OCI-LY7 (cell line): Measurements from ENCODE around the gene NCAPD2. TPM values are rescaled to one million over a fixed set of nuclear protein-coding genes. Genes with fewer than 3 reads are reported as not detected.

ENCODE experiments used
- BruUV-seq: library from RNA; stranded (reverse); fragments of 400-500 nt; replicated peaks from 2 replicates; lab custom pipeline; 2021; lab: Mats Ljungman, UMichigan
- CTCF ChIA-PET: fragments of 300-600 bp; sonication (Branson Sonifier 250); formaldehyde crosslinking; loops from one replicate; lab custom pipeline; 2022; ENCODE audit warnings: antibody characterized with exemption; ENCODE audit not compliant: unreplicated experiment; lab: Charles Lee
- POLR2A ChIA-PET: fragments of 300-600 bp; sonication (Branson Sonifier 250); formaldehyde crosslinking; loops from one replicate; lab custom pipeline; 2022; ENCODE audit warnings: antibody characterized with exemption; lab: Charles Lee
- DNase-seq: peaks from one replicate; pipeline ENCODE4 v3.0.0-alpha.2; 2015; ENCODE audit warnings: low spot score
- H2AFZ ChIP-seq: fragments of 200-600 bp; sonication (generic), shearing (Covaris generic); 2 replicates; pipeline ENCODE4 v1.6.1; 2014; ENCODE audit warnings: mild to moderate bottlenecking, antibody characterized with exemption, low read length, moderate library complexity
- H3K27ac ChIP-seq: fragments of 200-600 bp; sonication (generic); 2 replicates; pipeline ENCODE4 v1.5.1; 2014; ENCODE audit warnings: mixed run types, low read depth, mild to moderate bottlenecking, moderate library complexity, low read length, inconsistent platforms; ENCODE audit not compliant: poor library complexity, severe bottlenecking
- H3K36me3 ChIP-seq: fragments of 200-600 bp; sonication (generic); 2 replicates; pipeline ENCODE4 v1.6.1; 2014; ENCODE audit warnings: mild to moderate bottlenecking, antibody characterized with exemption, low read length, moderate library complexity, mixed read lengths; ENCODE audit not compliant: insufficient read depth
- H3K4me1 ChIP-seq: fragments of 200-600 bp; sonication (generic); 2 replicates; pipeline ENCODE4 v1.5.1; 2014; ENCODE audit warnings: mild to moderate bottlenecking, low read length; ENCODE audit not compliant: insufficient read depth, poor library complexity, severe bottlenecking
- H3K4me2 ChIP-seq: fragments of 200-600 bp; sonication (generic); 2 replicates; pipeline ENCODE4 v1.6.1; 2014; ENCODE audit warnings: mild to moderate bottlenecking, low read length
- H3K4me3 ChIP-seq: fragments of 200-600 bp; sonication (generic); 2 replicates; pipeline ENCODE4 v1.5.1; 2014; ENCODE audit warnings: mild to moderate bottlenecking, low read depth, low read length; ENCODE audit not compliant: poor library complexity, severe bottlenecking
- H3K79me2 ChIP-seq: fragments of 200-600 bp; sonication (generic); 2 replicates; pipeline ENCODE4 v1.6.1; 2016; ENCODE audit warnings: low read depth, mild to moderate bottlenecking, low read length, moderate library complexity, mixed read lengths; ENCODE audit not compliant: insufficient read depth
- H3K9me2 ChIP-seq: fragments of 200-600 bp; sonication (generic); 2 replicates; pipeline ENCODE4 v1.6.1; 2016; ENCODE audit warnings: mild to moderate bottlenecking, low read length, mixed read lengths; ENCODE audit not compliant: insufficient read depth
- H3K9me3 ChIP-seq: fragments of 200-600 bp; sonication (generic); 2 replicates; pipeline ENCODE4 v1.6.1; 2014; ENCODE audit warnings: mild to moderate bottlenecking, mixed run types, low read length, mixed read lengths
- H4K20me1 ChIP-seq: fragments of 200-600 bp; sonication (generic); 2 replicates; pipeline ENCODE4 v1.6.1; 2014; ENCODE audit warnings: mild to moderate bottlenecking, antibody characterized with exemption, low read length, moderate library complexity, mixed read lengths; ENCODE audit not compliant: insufficient read depth
- EZH2phosphoT487 ChIP-seq: fragments of 200-600 bp; sonication (generic); IDR thresholded peaks from 2 replicates; pipeline ENCODE4 v1.6.1; 2018; ENCODE audit warnings: low read depth, borderline replicate concordance, mild to moderate bottlenecking, mixed run types, antibody characterized with exemption, low read length, moderate library complexity, mixed read lengths
- intact Hi-C: fragments of 100-400 bp; cut with micrococcal nuclease; formaldehyde crosslinking; loops from one replicate; pipeline ENCODE4 v1.10.0; 2022; ENCODE audit not compliant: unreplicated experiment
- total RNA-seq, 2 experiments: library from RNA; depleted of rRNA in 1 of 2; stranded (reverse); fragments of >200 nt in 1 of 2; shearing (Covaris generic) in 1 of 2; gene quantifications; 2 replicates each; pipeline ENCODE4 v1.2.3, GENCODE V29; 2014 to 2022
- TF ChIP-seq, protein P1 (sequence below): fragments of 200-600 bp; sonication (generic); conservative IDR thresholded peaks from 2 replicates; pipeline ENCODE4 v1.5.1; 2014; ENCODE audit warnings: mild to moderate bottlenecking, antibody characterized with exemption, low read length, moderate library complexity, mixed read lengths

The NCAPD2 gene
- total RNA-seq, 2 experiments from 2014 or later: 157 to 225 TPM

DNA sequence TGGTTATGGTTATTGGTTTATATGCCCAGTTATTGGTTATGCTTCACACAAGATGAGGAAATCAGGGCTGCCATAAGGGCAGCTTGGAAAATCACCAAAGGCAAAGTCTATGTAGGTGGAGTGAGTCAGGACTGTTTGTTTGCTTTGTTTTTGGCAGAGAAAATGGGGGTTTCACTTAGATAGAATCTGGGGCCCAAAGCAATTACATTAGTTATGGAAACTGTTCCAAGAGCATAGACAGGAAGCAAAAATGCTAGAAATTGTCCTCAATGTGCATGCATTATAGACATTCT, 25.7 kb upstream of the NCAPD2 start:
- H3K4me3 ChIP-seq: peak overlapping the region; percentile 86
- peak overlapping the region; percentile 98 for H3K4me2 ChIP-seq
- TF ChIP-seq EZH2phosphoT487: no peak
- TF ChIP-seq, protein P1, sequence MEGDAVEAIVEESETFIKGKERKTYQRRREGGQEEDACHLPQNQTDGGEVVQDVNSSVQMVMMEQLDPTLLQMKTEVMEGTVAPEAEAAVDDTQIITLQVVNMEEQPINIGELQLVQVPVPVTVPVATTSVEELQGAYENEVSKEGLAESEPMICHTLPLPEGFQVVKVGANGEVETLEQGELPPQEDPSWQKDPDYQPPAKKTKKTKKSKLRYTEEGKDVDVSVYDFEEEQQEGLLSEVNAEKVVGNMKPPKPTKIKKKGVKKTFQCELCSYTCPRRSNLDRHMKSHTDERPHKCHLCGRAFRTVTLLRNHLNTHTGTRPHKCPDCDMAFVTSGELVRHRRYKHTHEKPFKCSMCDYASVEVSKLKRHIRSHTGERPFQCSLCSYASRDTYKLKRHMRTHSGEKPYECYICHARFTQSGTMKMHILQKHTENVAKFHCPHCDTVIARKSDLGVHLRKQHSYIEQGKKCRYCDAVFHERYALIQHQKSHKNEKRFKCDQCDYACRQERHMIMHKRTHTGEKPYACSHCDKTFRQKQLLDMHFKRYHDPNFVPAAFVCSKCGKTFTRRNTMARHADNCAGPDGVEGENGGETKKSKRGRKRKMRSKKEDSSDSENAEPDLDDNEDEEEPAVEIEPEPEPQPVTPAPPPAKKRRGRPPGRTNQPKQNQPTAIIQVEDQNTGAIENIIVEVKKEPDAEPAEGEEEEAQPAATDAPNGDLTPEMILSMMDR: no peak
- 0 out of 2 replicates have a peak, but pooled peaks cover 5% of the 10 kb centered on the region for H3K9me3 ChIP-seq
- H3K9me2 ChIP-seq: no peaks in the 10 kb centered on the region
- no TSS peak for BruUV-seq
- peaks cover 25% of the 10 kb centered on the region for H3K79me2 ChIP-seq
- no peak overlapping the region for H2AFZ ChIP-seq
- ChIA-PET CTCF (interaction anchor here (1.3 kb wide), 1 partner anchor 43 kb away, joined by 3 read pairs; no protein-coding TSS in a partner anchor), POLR2A (interaction anchor here (1.2 to 3.8 kb wide), 3 partner anchors 7 to 41 kb away, joined by 4 to 27 read pairs (median 7); no protein-coding TSS in a partner anchor)
- peaks cover 46% of the 10 kb centered on the region for H3K4me1 ChIP-seq
- H4K20me1 ChIP-seq: peaks cover 16% of the 10 kb centered on the region; the same call in 1 of the 2 replicates
- peaks cover 61% of the 10 kb centered on the region for H3K36me3 ChIP-seq
- no peak overlapping the region for H3K27ac ChIP-seq
- DNase-seq: no peak
- intact Hi-C loops: loop anchor here (5.0 kb wide), 1 partner anchor 131 kb away; no protein-coding TSS in a partner anchor

DNA sequence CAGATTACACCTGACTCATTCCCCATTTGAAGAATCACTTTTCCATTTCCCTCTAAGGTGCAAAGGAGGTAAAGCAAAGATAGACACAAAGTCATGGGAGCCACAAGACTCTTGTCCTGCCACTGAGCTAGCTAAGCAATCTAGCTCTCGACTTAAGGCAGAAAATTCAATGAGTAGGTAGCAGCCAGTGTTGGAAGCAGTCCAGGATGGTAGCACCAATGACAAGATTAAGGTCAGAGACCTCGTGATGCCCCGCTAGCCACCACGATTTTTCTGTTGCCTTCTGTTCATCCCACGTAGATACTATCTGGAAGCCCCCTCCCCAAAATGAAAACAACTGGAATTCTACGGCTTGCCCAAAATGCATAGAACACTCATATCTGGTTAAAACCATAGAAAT, 24.8 kb upstream of the NCAPD2 start:
- Histone ChIP-seq H3K4me3 (peak overlapping the region; percentile 86), H3K9me3 (0 out of 2 replicates have a peak, but pooled peaks cover 5% of the 10 kb centered on the region), H3K27ac (no peak overlapping the region), H2AFZ (no peak overlapping the region), H3K79me2 (peaks cover 25% of the 10 kb centered on the region), H3K9me2 (no peaks in the 10 kb centered on the region), H3K4me1 (peaks cover 37% of the 10 kb centered on the region), H3K36me3 (peaks cover 52% of the 10 kb centered on the region), H3K4me2 (peak overlapping the region; percentile 98), H4K20me1 (peaks cover 16% of the 10 kb centered on the region; the same call in 1 of the 2 replicates)
- TSS peak; percentile 63 for BruUV-seq
- CTCF ChIA-PET: interaction anchor here (1.3 kb wide), 1 partner anchor 44 kb away, joined by 3 read pairs; no protein-coding TSS in a partner anchor
- no peak for TF ChIP-seq EZH2phosphoT487
- TF ChIP-seq, protein P1: no peak
- intact Hi-C loops: loop anchor here (5.0 kb wide), 1 partner anchor 132 kb away; no protein-coding TSS in a partner anchor
- POLR2A ChIA-PET: interaction anchor here (0.6 to 3.8 kb wide), 11 partner anchors 8 to 175 kb away, joined by 3 to 27 read pairs (median 6); partner anchors contain the start of genes CD27 and TAPBPL
- no peak for DNase-seq
